Heart left ventricle (tissue), 16 donors: ENCODE measurements around the gene IL1RAP. TPM values are rescaled to one million over a fixed set of nuclear protein-coding genes. Genes with fewer than 3 reads are reported as not detected.

ENCODE experiments used
- ATAC-seq, 4 donors: fragments of 200-7000 bp; cut with Tn5 transposase; one replicate each; pipeline ENCODE4 v1.9.1; 2020 to 2022; ENCODE audit warnings: moderate library complexity in 4 of 4, mild to moderate bottlenecking in 3 of 4, moderate number of reproducible peaks in 1 of 4
- DNase-seq, 5 donors: peaks; one replicate each; pipeline ENCODE4 v3.0.0-alpha.2; 2020
- H3K27ac ChIP-seq, 12 donors: fragments of 200-600 bp; sonication (generic) in 4 of 12; one replicate each; pipeline versions ENCODE4 v1.5.0 to v1.8.0; 2016 to 2022; ENCODE audit warnings: mild to moderate bottlenecking in 2 of 12
- H3K27me3 ChIP-seq, 9 donors: fragments of 200-600 bp; sonication (generic) in 2 of 9; one replicate each; pipeline versions ENCODE4 v1.5.1 to v1.8.0; 2016 to 2022; ENCODE audit warnings: mild to moderate bottlenecking in 3 of 9
- H3K36me3 ChIP-seq, 9 donors: fragments of 200-600 bp; sonication (generic) in 2 of 9; one replicate each; pipeline versions ENCODE4 v1.5.0 to v1.8.0; 2018 to 2022; ENCODE audit warnings: mild to moderate bottlenecking in 2 of 9
- H3K4me1 ChIP-seq, 12 donors: fragments of 200-600 bp; sonication (generic) in 4 of 12; one replicate each; pipeline versions ENCODE4 v1.5.0 to v1.8.0; 2016 to 2022; ENCODE audit warnings: mild to moderate bottlenecking in 3 of 12
- H3K4me3 ChIP-seq, 12 donors: fragments of 200-600 bp; sonication (generic) in 4 of 12; one replicate each; pipeline versions ENCODE4 v1.5.0 to v1.8.0; 2017 to 2022; ENCODE audit warnings: mild to moderate bottlenecking in 9 of 12, moderate library complexity in 4 of 12
- H3K9me3 ChIP-seq, 12 donors: fragments of 200-600 bp; sonication (generic) in 4 of 12; one replicate each; pipeline versions ENCODE4 v1.5.0 to v1.8.0; 2016 to 2022; ENCODE audit warnings: mild to moderate bottlenecking in 1 of 12
- CTCF ChIP-seq, 12 donors: fragments of 200-600 bp; sonication (generic) in 4 of 12; IDR thresholded peaks; one replicate each; pipeline versions ENCODE4 v1.5.0 to v1.8.0; 2018 to 2022; ENCODE audit warnings: antibody characterized with exemption in 12 of 12, mild to moderate bottlenecking in 5 of 12
- POLR2A ChIP-seq, 2 donors: fragments of 450-650 bp; IDR thresholded peaks; one replicate each; pipeline ENCODE4 v1.6.1; 2017; ENCODE audit warnings: antibody characterized with exemption in 2 of 2, mild to moderate bottlenecking in 2 of 2, moderate library complexity in 2 of 2
- WGBS, 4 donors: extraction: QIAGEN DNeasy Blood & Tissue Kit in 2 of 4; methylation state at CpG; one replicate each; pipeline versions ENCODE4 v1.1.5 to v1.1.7; 2013 to 2018; 5-methylcytosine and 5-hydroxymethylcytosine counted together
- intact Hi-C, 10 donors: fragments of 100-400 bp; cut with DNase I; formaldehyde crosslinking; loops; one replicate each; pipeline versions ENCODE4 v1.11.1 to v1.14.2; 2022
- polyA plus RNA-seq, 2 donors: library from polyadenylated mRNA; stranded (reverse); fragments of 200-250 nt; gene quantifications; one replicate each; pipeline ENCODE4 v1.2.3, GENCODE V29; 2013
- total RNA-seq, 9 donors: library from RNA; depleted of rRNA in 2 of 9; stranded (reverse); fragments of >200 nt in 2 of 9; fragmentation: NEBNext Ultra II Directional in 3 of 9; extraction: Animal tissue kit (Norgen Biotek cat#: 25700) in 3 of 9; gene quantifications; one replicate each; pipeline versions ENCODE4 v1.1.0 to v1.2.4, GENCODE V29; 2016 to 2023
- donor health status: ischemic (EF 13 %, LVEDD 7.1; RV severe dilation, severe dysfunction).
- donor health status: healthy with polysubstance abuse.
- donor health status: DM: no; HTN: yes; CAD: no.
- donor health status: DM: no; HTN: no; CAD: no.
- donor health status: ischemic (EF 25% LVEDD 6.9; RV normal size, moderate dysfunction).
- donor health status: ischemic (EF 25% LVEDD 5.7; RV mildly dilated, moderate dysfunction).
- donor health status: healthy.
- donor health status: DM: yes; HTN: yes; CAD: no.
- donor health status: ischemic (EF 35%, LVEDD 5.7; RV mildly dilated, moderate dysfunction).
- donor health status: nonischemic (EF 11% LVEDD 7.7; RV severe dilation, severe dysfunction).
- donor health status: DM: yes; HTN: yes; CAD: no.
- donor health status: PGD.
- donor health status: ischemic (EF 29% LVEDD 5.4; RV normal size, mild dysfunction).
- donor health status: nonischemic (EF 23%, LVEDD 6.1; RV moderate dilation, normal function).

Gene IL1RAP
- total and polyA plus RNA-seq, 11 donors = 1.6 to 16.4 (median 8.2) TPM

- peaks cover 0 to 5% (median 0%) of the 10 kb centered on the region in 12 donors for H3K9me3 ChIP-seq
- 82 to 87% (median 84%) methylated on average over 6 of the region's 6 CpGs for WGBS, 4 donors
- intact Hi-C loops = loop anchor here in 6 of 10 donors (10.0 kb wide), 3 partner anchors 175 to 725 kb away; partner anchors contain the start of genes IL1RAP (in 5 of the 6) and CLDN16 (in 1 of the 6)
Observed at GRCh38 chr3:190690246-190690645, 176.4 kb downstream of the IL1RAP start.

GRCh38 chr3:190692256-190692655 is 178.4 kb downstream of the IL1RAP start:
- Histone ChIP-seq H3K27ac (no peak overlapping the region), H3K27me3 (no peaks in the 10 kb centered on the region), H3K4me3 (no peak overlapping the region), H3K36me3 (no peaks in the 10 kb centered on the region), H3K4me1 (peaks cover 0 to under 1% (median 0%) of the 10 kb centered on the region in 12 donors), H3K9me3 (peaks cover 0 to 5% (median 0%) of the 10 kb centered on the region in 12 donors)
- no peak for TF ChIP-seq CTCF (IDR thresholded peaks at IDR 0.05)
- no peak for TF ChIP-seq POLR2A (IDR thresholded peaks at IDR 0.05)
- intact Hi-C loops = loop anchor here in 6 of 10 donors (10.0 kb wide), 3 partner anchors 177 to 727 kb away; partner anchors contain the start of genes IL1RAP (in 5 of the 6) and CLDN16 (in 1 of the 6)
- ATAC-seq (no peak), DNase-seq (no peak)

More at GRCh38 chr3:190690246-190690645, 176.4 kb downstream of the IL1RAP start:
- DNase-seq (no peak), ATAC-seq (no peak)
- Histone ChIP-seq H3K4me1 (no peaks in the 10 kb centered on the region), H3K27me3 (no peaks in the 10 kb centered on the region), H3K27ac (no peak overlapping the region), H3K4me3 (no peak overlapping the region), H3K36me3 (no peaks in the 10 kb centered on the region)
- TF ChIP-seq POLR2A (IDR thresholded peaks at IDR 0.05) (no peak), CTCF (IDR thresholded peaks at IDR 0.05) (no peak)

- ATAC-seq = no peak
- TF ChIP-seq CTCF (IDR thresholded peaks at IDR 0.05) (no peak), POLR2A (IDR thresholded peaks at IDR 0.05) (no peak)
Observed at GRCh38 chr3:190694335-190695001, 180.6 kb downstream of the IL1RAP start.

GRCh38 chr3:190695225-190695624 is 181.3 kb downstream of the IL1RAP start:
- H3K36me3 ChIP-seq = no peaks in the 10 kb centered on the region
- peaks cover 0 to 7% (median 0%) of the 10 kb centered on the region in 12 donors for H3K4me1 ChIP-seq
- ATAC-seq = no peak
- no peaks in the 10 kb centered on the region for H3K9me3 ChIP-seq
- no peak for DNase-seq
- intact Hi-C loops = loop anchor here in 6 of 10 donors (5.0 to 10.0 kb wide), 5 partner anchors 180 to 733 kb away; partner anchors contain the start of genes IL1RAP (in 5 of the 6) and CLDN16 (in 2 of the 6)
- no peak overlapping the region for H3K27ac ChIP-seq
- no peak overlapping the region for H3K4me3 ChIP-seq
- 63 to 79% (median 70%) methylated on average over 1 of the region's 1 CpG for WGBS, 4 donors
- TF ChIP-seq POLR2A (IDR thresholded peaks at IDR 0.05) (no peak), CTCF (IDR thresholded peaks at IDR 0.05) (no peak)
- no peaks in the 10 kb centered on the region for H3K27me3 ChIP-seq

More at GRCh38 chr3:190694335-190695001, 180.6 kb downstream of the IL1RAP start:
- Histone ChIP-seq H3K27me3 (no peaks in the 10 kb centered on the region), H3K4me3 (no peak overlapping the region), H3K4me1 (peaks cover 0 to 7% (median 0%) of the 10 kb centered on the region in 12 donors), H3K9me3 (no peaks in the 10 kb centered on the region), H3K27ac (no peak overlapping the region), H3K36me3 (no peaks in the 10 kb centered on the region)
- intact Hi-C loops = loop anchor here in 6 of 10 donors (5.0 to 10.0 kb wide), 5 partner anchors 180 to 732 kb away; partner anchors contain the start of genes IL1RAP (in 5 of the 6) and CLDN16 (in 2 of the 6)
- 64 to 78% (median 72%) methylated on average over 3 of the region's 3 CpGs for WGBS, 4 donors
- no peak for DNase-seq
